Fibroblast of lung (primary cell): ENCODE data around the gene DLAT.

Source experiments
- EZH2 ChIP-seq: IDR thresholded peaks from 2 replicates; pipeline ENCODE4 v1.5.1; 2012; ENCODE audit warnings: low read length, control low read depth, mild to moderate bottlenecking; ENCODE audit errors: missing control alignments
- TF ChIP-seq, protein P1 (sequence below), 2 donors: IDR thresholded peaks in 1 of 2; conservative IDR thresholded peaks in 1 of 2; 1 replicate in 1 of 2; 2 replicates in 1 of 2; pipeline ENCODE4 v1.5.1; 2011 to 2012; ENCODE audit warnings: low read length in 2 of 2, control low read depth in 1 of 2, inconsistent platforms in 1 of 2, low read depth in 1 of 2, mild to moderate bottlenecking in 1 of 2

DNA sequence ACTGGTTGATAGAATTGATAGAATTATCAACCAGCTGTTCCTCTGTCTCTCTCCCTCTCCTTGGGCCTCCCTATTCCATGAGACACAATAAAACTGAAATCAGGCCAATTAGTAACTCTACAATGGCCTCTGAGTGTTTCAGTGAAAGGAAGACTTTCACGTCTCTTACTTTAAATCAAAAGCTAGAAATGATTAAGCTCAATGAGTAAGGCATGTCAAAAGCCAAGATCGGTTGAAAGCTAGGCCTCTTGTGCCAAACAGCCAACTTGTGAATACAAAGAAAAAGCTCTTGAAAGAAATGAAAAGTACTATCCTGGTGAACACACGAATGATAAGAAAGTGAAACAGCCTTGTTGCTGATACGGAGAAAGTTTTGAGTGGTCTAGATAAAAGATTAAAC lies 32.0 kb downstream of the DLAT start:
- TF ChIP-seq, protein P1, sequence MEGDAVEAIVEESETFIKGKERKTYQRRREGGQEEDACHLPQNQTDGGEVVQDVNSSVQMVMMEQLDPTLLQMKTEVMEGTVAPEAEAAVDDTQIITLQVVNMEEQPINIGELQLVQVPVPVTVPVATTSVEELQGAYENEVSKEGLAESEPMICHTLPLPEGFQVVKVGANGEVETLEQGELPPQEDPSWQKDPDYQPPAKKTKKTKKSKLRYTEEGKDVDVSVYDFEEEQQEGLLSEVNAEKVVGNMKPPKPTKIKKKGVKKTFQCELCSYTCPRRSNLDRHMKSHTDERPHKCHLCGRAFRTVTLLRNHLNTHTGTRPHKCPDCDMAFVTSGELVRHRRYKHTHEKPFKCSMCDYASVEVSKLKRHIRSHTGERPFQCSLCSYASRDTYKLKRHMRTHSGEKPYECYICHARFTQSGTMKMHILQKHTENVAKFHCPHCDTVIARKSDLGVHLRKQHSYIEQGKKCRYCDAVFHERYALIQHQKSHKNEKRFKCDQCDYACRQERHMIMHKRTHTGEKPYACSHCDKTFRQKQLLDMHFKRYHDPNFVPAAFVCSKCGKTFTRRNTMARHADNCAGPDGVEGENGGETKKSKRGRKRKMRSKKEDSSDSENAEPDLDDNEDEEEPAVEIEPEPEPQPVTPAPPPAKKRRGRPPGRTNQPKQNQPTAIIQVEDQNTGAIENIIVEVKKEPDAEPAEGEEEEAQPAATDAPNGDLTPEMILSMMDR (conservative IDR thresholded peaks at IDR 0.05 in 1 of 2, IDR thresholded peaks at IDR 0.05 in 1 of 2; ENCODE audit: low read depth in 1 of 2, low read length in 2 of 2) = no peak
- no peak for TF ChIP-seq EZH2
